H9 (cell line): ENCODE results near the gene ERFL. TPM values are rescaled to one million over a fixed set of nuclear protein-coding genes. Genes with fewer than 3 reads are reported as not detected.

ENCODE experiments used
- DNase-seq: peaks from one replicate; pipeline ENCODE4 v3.0.0-alpha.2; 2017
- H2AFZ ChIP-seq: one replicate; pipeline ENCODE4 v1.6.1; 2013; ENCODE audit warnings: mild to moderate bottlenecking, low read length, control low read depth, moderate library complexity
- H2AK5ac ChIP-seq: 2 replicates; pipeline ENCODE4 v1.6.1; 2013; ENCODE audit warnings: low read length, control low read depth, mixed read lengths; ENCODE audit not compliant: insufficient read length
- H2BK120ac ChIP-seq: one replicate; pipeline ENCODE4 v1.6.1; 2013; ENCODE audit warnings: low read depth, mild to moderate bottlenecking, low read length, control low read depth, inconsistent platforms; ENCODE audit not compliant: poor library complexity, severe bottlenecking
- H2BK12ac ChIP-seq: 2 replicates; pipeline ENCODE4 v1.6.1; 2013; ENCODE audit warnings: low read length, control low read depth, mixed read lengths, low read depth; ENCODE audit not compliant: insufficient read length
- H2BK15ac ChIP-seq: 2 replicates; pipeline ENCODE4 v1.6.1; 2013; ENCODE audit warnings: low read depth, low read length, control low read depth
- H2BK20ac ChIP-seq: one replicate; pipeline ENCODE4 v1.6.1; 2013; ENCODE audit warnings: low read depth, mild to moderate bottlenecking, low read length, control low read depth, inconsistent platforms; ENCODE audit not compliant: poor library complexity, severe bottlenecking
- H2BK5ac ChIP-seq: 2 replicates; pipeline ENCODE4 v1.6.1; 2013; ENCODE audit warnings: low read length, control low read depth, mixed read lengths; ENCODE audit not compliant: insufficient read length
- H3K14ac ChIP-seq: 2 replicates; pipeline ENCODE4 v1.6.1; 2013; ENCODE audit warnings: low read length, control low read depth; ENCODE audit not compliant: insufficient read depth
- H3K18ac ChIP-seq: 2 replicates; pipeline ENCODE4 v1.6.1; 2013; ENCODE audit warnings: low read depth, mild to moderate bottlenecking, mixed read lengths, low read length, control low read depth; ENCODE audit not compliant: insufficient read length
- H3K23ac ChIP-seq: 2 replicates; pipeline ENCODE4 v1.6.1; 2013; ENCODE audit warnings: low read length, control low read depth, mixed read lengths, low read depth; ENCODE audit not compliant: insufficient read length
- H3K23me2 ChIP-seq: 2 replicates; pipeline ENCODE4 v1.6.1; 2013; ENCODE audit warnings: low read depth, mild to moderate bottlenecking, mixed read lengths, low read length, control low read depth; ENCODE audit not compliant: insufficient read length, poor library complexity, severe bottlenecking
- H3K27ac ChIP-seq: 2 replicates; pipeline ENCODE4 v1.5.1; 2013; ENCODE audit warnings: low read length, control low read depth, mixed read lengths, low read depth; ENCODE audit not compliant: insufficient read length
- H3K27me3 ChIP-seq: 2 replicates; pipeline ENCODE4 v1.6.1; 2013; ENCODE audit warnings: low read length, control low read depth, inconsistent platforms; ENCODE audit not compliant: insufficient read depth
- H3K4ac ChIP-seq: 2 replicates; pipeline ENCODE4 v1.6.1; 2013; ENCODE audit warnings: low read depth, mild to moderate bottlenecking, control low read depth, inconsistent platforms, low read length, moderate library complexity
- H3K4me1 ChIP-seq: 2 replicates; pipeline ENCODE4 v1.6.1; 2013; ENCODE audit warnings: low read length, control low read depth, inconsistent platforms; ENCODE audit not compliant: insufficient read depth
- H3K4me2 ChIP-seq: 2 replicates; pipeline ENCODE4 v1.6.1; 2013; ENCODE audit warnings: low read length, control low read depth, mixed read lengths; ENCODE audit not compliant: insufficient read length, insufficient read depth
- H3K56ac ChIP-seq: 2 replicates; pipeline ENCODE4 v1.6.1; 2013; ENCODE audit warnings: low read depth, mild to moderate bottlenecking, mixed read lengths, low read length, control low read depth; ENCODE audit not compliant: insufficient read length
- H3K79me1 ChIP-seq: 2 replicates; pipeline ENCODE4 v1.6.1; 2013; ENCODE audit warnings: low read depth, mild to moderate bottlenecking, moderate library complexity, low read length, control low read depth, inconsistent platforms; ENCODE audit not compliant: insufficient read depth, poor library complexity, severe bottlenecking
- H3K79me2 ChIP-seq: 2 replicates; pipeline ENCODE4 v1.6.1; 2013; ENCODE audit warnings: low read length, control low read depth, inconsistent platforms; ENCODE audit not compliant: insufficient read depth
- H3K9ac ChIP-seq: 2 replicates; pipeline ENCODE4 v1.6.1; 2013; ENCODE audit warnings: low read length, control low read depth, mixed read lengths; ENCODE audit not compliant: insufficient read length; ENCODE audit errors: extremely low read depth
- H3K9me3 ChIP-seq: one replicate; pipeline ENCODE4 v1.6.1; 2013; ENCODE audit warnings: low read depth, low read length, inconsistent platforms; ENCODE audit not compliant: control insufficient read depth
- H3T11ph ChIP-seq: one replicate; pipeline ENCODE4 v1.6.1; 2013; ENCODE audit warnings: mild to moderate bottlenecking, low read length, control low read depth, inconsistent platforms
- H4K20me1 ChIP-seq: one replicate; pipeline ENCODE4 v1.6.1; 2013; ENCODE audit not compliant: control insufficient read depth, insufficient read length, insufficient read depth
- H4K5ac ChIP-seq: 2 replicates; pipeline ENCODE4 v1.6.1; 2013; ENCODE audit warnings: low read depth, mild to moderate bottlenecking, mixed read lengths, low read length, control low read depth; ENCODE audit not compliant: insufficient read length
- H4K8ac ChIP-seq: replicated peaks from 2 replicates; pipeline ENCODE4 v1.6.1; 2013; ENCODE audit warnings: low read length, control low read depth, mixed read lengths, low read depth; ENCODE audit not compliant: insufficient read length
- H4K91ac ChIP-seq: 2 replicates; pipeline ENCODE4 v1.6.1; 2013; ENCODE audit warnings: low read depth, mild to moderate bottlenecking, moderate library complexity, mixed read lengths, low read length, control low read depth; ENCODE audit not compliant: insufficient read length
- H3K27ac Mint-ChIP-seq, 3 experiments: 2 replicates in 2 of 3; 3 replicates in 1 of 3; pipeline ENCODE4 v1.8.0; 2020 to 2021; ENCODE audit warnings: mixed read lengths in 3 of 3, mild to moderate bottlenecking in 1 of 3, moderate library complexity in 1 of 3
- H3K27me3 Mint-ChIP-seq: 2 replicates; pipeline ENCODE4 v1.8.0; 2021; ENCODE audit warnings: low read depth, mild to moderate bottlenecking, moderate library complexity, mixed read lengths
- H3K36me3 Mint-ChIP-seq, 3 experiments: 2 replicates in 2 of 3; 3 replicates in 1 of 3; pipeline ENCODE4 v1.8.0; 2020 to 2021; ENCODE audit warnings: low read depth in 3 of 3, mixed read lengths in 3 of 3; ENCODE audit not compliant: insufficient read depth in 1 of 3
- H3K4me1 Mint-ChIP-seq, 2 experiments: 2 replicates each; pipeline ENCODE4 v1.8.0; 2020; ENCODE audit warnings: mixed read lengths in 2 of 2
- H3K4me3 Mint-ChIP-seq, 2 experiments: 2 replicates in 1 of 2; 3 replicates in 1 of 2; pipeline ENCODE4 v1.8.0; 2020 to 2021; ENCODE audit warnings: mild to moderate bottlenecking in 2 of 2, mixed read lengths in 2 of 2, moderate library complexity in 1 of 2
- H3K9me3 Mint-ChIP-seq, 2 experiments: 2 replicates in 1 of 2; 3 replicates in 1 of 2; pipeline ENCODE4 v1.8.0; 2020; ENCODE audit warnings: mild to moderate bottlenecking in 2 of 2, mixed read lengths in 2 of 2, moderate library complexity in 1 of 2
- WGBS: extraction: QIAGEN DNeasy Blood & Tissue Kit; methylation state at CpG from one replicate; pipeline ENCODE4 v1.1.7; 2013; ENCODE audit warnings: missing lambda C conversion rate, low lambda C conversion rate, mixed read lengths; ENCODE audit not compliant: insufficient read length; ENCODE audit errors: extremely low coverage; 5-methylcytosine and 5-hydroxymethylcytosine counted together
- total RNA-seq: library from RNA; stranded (reverse); gene quantifications from 2 replicates; pipeline ENCODE4 v1.2.1, GENCODE V29; 2021
- TF ChIP-seq, protein P1 (sequence below): fragments of 200-600 bp; sonication (generic); conservative IDR thresholded peaks from 3 replicates; pipeline ENCODE4 v1.8.0; 2021; ENCODE audit warnings: antibody characterized with exemption, mild to moderate bottlenecking

ERFL gene
- total RNA-seq, 1 experiment from 2014 or later = 0.22 TPM

DNA sequence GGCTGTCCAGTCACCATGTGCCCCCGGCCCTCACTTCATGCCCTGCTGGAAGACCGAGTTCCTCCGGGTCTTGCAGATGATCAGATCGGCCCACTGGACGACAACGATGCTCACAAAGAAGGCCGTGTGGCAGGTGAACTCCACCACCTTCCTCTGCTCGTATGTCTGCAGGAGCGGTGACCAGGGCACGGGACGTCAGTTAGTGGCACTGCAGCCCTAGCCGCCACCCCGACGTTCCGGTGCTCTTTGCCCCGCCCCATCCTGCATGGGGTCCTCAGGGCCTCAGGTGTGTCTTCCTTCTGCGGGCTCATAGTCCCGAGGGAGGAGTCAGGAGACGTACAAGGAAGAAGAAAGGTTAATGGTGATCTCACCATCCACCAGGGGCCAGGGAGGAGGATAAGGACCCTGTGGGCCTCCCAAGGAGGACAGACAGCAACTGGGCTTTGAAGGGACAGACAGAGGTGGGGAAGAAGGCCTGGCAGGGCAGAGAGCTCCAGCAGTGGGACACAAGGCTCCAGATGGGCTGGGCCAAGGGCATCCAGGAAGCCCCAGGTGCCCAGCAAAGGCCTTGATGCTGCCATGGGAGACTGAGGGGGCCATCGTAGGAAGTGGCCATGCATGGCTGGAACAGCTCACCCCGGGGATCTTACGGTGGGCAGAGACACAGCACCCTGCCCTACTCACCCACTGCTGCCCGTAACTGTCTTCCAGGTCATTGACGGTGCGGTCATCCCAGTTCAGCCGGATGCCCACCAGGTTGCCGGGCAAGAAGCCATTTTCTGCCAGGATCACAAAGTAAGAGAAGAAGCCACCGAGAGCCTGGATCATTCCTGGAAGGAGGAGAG, 40.7 kb upstream of the ERFL start:
- no peak overlapping the region for H3K56ac ChIP-seq
- Mint-ChIP-seq H3K9me3 (no peaks in the 10 kb centered on the region), H3K4me1 (peaks cover 0 to 4% of the 10 kb centered on the region in 2 experiments; a peak in 2 of 4 replicates), H3K27ac (peak overlapping the region in 1 of 3 experiments; percentile 79; a peak in 3 of 7 replicates), H3K27me3 (no peaks in the 10 kb centered on the region; the same call in none of the 2 replicates), H3K36me3 (peaks cover 0 to 18% (median 7%) of the 10 kb centered on the region in 3 experiments; a peak in 3 of 7 replicates), H3K4me3 (no peak overlapping the region)
- H2AFZ ChIP-seq = no peak overlapping the region
- H3K23ac ChIP-seq = no peak overlapping the region
- no peak for DNase-seq
- H4K8ac ChIP-seq = no peak overlapping the region
- no peak overlapping the region for H2BK15ac ChIP-seq
- no peaks in the 10 kb centered on the region for H3K4me1 ChIP-seq
- no peaks in the 10 kb centered on the region for H3K79me2 ChIP-seq
- H3K27ac ChIP-seq = no peak overlapping the region
- no peaks in the 10 kb centered on the region for H4K20me1 ChIP-seq
- H3K23me2 ChIP-seq = no peaks in the 10 kb centered on the region
- no peak overlapping the region for H3K9ac ChIP-seq
- no peak overlapping the region for H2BK120ac ChIP-seq
- no peak overlapping the region for H2AK5ac ChIP-seq
- WGBS = no CpG with 5 or more reads among the region's 28 CpGs
- no peaks in the 10 kb centered on the region for H3K79me1 ChIP-seq
- no peak overlapping the region for H2BK20ac ChIP-seq
- H4K91ac ChIP-seq = no peak overlapping the region
- no peak overlapping the region for H3K4me2 ChIP-seq
- no peaks in the 10 kb centered on the region for H3K9me3 ChIP-seq
- no peak overlapping the region for H3K18ac ChIP-seq
- H3K14ac ChIP-seq = no peak overlapping the region
- no peak overlapping the region for H2BK5ac ChIP-seq
- no peaks in the 10 kb centered on the region for H3K27me3 ChIP-seq
- no peak overlapping the region for H4K5ac ChIP-seq
- no peak overlapping the region for H2BK12ac ChIP-seq
- TF ChIP-seq, protein P1, sequence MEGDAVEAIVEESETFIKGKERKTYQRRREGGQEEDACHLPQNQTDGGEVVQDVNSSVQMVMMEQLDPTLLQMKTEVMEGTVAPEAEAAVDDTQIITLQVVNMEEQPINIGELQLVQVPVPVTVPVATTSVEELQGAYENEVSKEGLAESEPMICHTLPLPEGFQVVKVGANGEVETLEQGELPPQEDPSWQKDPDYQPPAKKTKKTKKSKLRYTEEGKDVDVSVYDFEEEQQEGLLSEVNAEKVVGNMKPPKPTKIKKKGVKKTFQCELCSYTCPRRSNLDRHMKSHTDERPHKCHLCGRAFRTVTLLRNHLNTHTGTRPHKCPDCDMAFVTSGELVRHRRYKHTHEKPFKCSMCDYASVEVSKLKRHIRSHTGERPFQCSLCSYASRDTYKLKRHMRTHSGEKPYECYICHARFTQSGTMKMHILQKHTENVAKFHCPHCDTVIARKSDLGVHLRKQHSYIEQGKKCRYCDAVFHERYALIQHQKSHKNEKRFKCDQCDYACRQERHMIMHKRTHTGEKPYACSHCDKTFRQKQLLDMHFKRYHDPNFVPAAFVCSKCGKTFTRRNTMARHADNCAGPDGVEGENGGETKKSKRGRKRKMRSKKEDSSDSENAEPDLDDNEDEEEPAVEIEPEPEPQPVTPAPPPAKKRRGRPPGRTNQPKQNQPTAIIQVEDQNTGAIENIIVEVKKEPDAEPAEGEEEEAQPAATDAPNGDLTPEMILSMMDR = no peak
- no peak overlapping the region for H3K4ac ChIP-seq
- H3T11ph ChIP-seq = no peak overlapping the region
